ENCODE measurements around the gene CTXND1.

CTXND1 gene

GRCh38 chr15:80251428-80252120 lies 439 bp downstream of the CTXND1 start:
- DNase-seq = peak in 2 of 14 donors; percentile 5 to 32

GRCh38 chr15:80250614-80251427 lies 1.2 kb downstream of the CTXND1 start:
- DNase-seq = no peak

DNA sequence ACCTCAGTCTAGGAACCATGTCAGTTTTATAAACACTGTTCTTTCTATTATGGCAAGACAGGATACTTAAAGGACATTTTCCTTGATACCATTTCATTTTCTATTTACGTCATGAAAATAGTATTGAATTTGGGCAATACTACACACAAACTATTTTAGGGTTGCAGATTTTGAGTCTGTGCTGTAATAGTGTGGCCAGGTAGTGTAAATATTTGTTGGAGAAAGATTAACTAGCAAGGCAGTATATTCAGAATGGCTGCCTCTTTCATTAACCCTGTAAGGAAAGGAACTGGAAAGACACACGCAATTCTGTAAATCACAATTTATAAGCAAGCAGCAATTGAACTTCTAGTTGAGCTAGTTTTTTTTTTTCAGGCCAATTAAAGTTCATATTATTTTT lies 2.0 kb downstream of the CTXND1 start:
- no peak for DNase-seq

DNA sequence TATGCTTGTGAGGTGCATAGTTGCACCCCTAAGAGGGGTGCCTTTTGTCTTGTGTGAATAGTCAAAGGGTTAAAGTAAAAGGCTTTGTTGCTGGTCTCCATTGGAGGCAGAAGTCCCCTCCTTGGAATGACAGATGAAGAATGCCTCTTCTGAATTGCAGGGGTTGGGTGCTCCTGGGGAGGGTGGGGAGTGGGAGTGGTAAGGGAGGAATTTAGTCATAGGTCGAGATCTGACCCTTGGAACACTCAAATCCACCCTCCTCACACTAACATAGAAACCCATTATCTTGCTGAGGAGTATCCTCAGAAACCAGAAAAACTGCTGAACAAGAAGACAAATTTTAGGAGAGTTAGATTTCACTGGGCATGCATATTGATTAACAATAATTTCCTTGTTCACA lies 4.7 kb downstream of the CTXND1 start:
- no peak for DNase-seq

GRCh38 chr15:80246425-80246894 lies 5.6 kb downstream of the CTXND1 start:
- peak in 9 of 14 donors; percentile 4 to 57 (median 17) for DNase-seq

- DNase-seq = peak in 3 of 14 donors; percentile 29 to 41 (median 29)
These were observed 9.2 kb downstream of the CTXND1 start for GRCh38 chr15:80242802-80243201.

GRCh38 chr15:80242132-80242769 lies 9.8 kb downstream of the CTXND1 start:
- peak in 1 of 14 donors; percentile 15 for DNase-seq

- no peak for DNase-seq
These were observed 10.5 kb downstream of the CTXND1 start for GRCh38 chr15:80241508-80241907.

DNA sequence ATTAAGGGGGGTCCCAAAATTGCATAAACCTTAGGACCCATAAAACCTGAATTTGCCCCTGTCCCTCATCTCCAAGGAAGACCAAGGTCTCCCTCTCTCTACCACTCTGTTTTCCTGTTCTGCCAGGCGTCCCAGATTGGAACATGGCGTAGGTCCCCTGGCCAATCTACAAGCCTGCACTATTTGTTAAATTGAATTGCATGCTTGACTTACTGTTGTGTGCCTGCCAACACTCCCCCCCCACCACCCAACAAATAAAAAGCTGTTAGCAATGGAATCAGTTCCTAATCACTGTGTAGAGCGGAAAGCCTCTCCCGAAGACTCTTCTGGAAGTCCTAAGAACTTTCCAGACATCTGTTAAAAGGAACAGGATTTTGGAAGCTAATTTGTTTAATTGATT lies 11.7 kb downstream of the CTXND1 start:
- DNase-seq = peak in 1 of 14 donors; percentile 13

GRCh38 chr15:80234883-80235282 lies 17.1 kb downstream of the CTXND1 start:
- no peak for DNase-seq

- DNase-seq = no peak
These were observed 18.4 kb downstream of the CTXND1 start for GRCh38 chr15:80233581-80233980.

DNA sequence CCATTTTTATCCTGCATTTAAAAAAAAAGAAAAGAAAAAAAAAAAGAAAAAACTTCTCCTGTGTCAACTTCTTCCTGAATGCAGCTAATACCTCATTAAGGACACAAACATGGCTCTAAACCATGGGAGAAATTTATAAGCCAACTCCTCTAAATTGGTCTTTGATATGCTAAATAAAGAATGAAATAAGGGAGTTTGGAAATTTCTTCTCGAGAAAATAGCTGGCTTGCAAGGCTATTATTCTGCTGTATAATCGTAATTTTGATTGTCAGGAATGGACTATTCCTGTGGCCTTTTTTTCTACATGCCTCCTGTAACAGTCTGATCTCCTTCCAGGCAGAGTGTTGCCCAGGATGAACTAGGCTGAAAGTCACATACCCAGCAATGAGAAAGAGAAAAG lies 20.6 kb downstream of the CTXND1 start:
- DNase-seq = no peak

DNA sequence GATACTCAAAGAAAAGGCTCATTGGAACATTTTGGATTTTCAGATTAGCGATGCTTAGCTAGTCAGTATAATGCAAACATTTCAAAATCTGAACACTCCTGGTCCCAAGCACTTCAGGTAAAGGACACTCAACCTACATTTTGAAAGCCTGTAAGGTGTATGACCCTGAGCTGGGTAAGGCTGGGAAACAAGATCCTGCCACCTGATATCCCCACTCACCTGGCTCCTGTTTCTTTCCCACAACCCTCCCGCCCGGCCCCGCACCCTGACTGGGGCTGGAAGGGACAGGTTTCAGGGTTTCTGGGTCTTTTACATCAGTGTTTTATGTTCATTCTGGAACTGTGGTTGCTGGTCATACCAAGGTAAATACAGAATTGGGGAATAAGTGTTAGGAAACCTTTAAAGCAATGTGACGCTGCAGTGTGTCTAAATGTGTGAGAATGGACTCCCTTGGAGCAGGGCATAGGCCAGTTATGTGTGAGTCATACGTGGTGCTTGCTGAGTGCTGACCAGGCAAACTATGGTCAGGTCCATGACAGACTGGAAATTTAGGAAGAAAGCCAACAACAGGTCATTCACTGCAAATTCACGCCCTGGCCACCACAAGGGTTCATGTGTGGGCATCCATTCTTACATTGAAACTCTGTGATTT lies 22.9 kb downstream of the CTXND1 start:
- no peak for DNase-seq

GRCh38 chr15:80219955-80220354 lies 32.1 kb downstream of the CTXND1 start:
- DNase-seq = no peak

DNA sequence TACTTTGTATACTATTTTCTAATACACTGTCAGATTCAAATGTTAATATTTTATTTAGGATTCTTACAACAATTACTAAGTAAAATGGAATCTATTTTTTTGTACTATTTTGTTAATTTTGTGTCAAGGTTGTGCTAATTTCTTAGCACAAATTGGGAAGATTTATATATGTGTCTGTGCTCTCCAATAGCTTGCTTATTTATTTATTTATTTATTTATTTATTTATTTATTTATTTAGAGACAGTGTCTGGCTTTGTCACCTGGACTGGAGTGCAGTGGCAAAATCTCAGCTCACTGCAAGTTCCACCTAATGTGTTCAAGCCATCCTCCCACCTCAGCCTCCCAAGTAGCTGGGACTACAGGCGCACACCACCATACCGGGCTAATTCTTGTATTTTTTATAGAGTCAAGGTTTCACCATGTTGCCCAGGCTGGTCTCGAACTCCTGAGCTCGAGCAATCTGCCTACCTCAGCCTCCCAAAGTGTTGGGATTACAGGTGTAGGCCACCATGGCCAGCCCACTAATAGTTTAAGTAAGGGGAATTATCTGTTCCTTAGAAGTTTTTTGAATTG lies 34.6 kb downstream of the CTXND1 start:
- DNase-seq = no peak

DNA sequence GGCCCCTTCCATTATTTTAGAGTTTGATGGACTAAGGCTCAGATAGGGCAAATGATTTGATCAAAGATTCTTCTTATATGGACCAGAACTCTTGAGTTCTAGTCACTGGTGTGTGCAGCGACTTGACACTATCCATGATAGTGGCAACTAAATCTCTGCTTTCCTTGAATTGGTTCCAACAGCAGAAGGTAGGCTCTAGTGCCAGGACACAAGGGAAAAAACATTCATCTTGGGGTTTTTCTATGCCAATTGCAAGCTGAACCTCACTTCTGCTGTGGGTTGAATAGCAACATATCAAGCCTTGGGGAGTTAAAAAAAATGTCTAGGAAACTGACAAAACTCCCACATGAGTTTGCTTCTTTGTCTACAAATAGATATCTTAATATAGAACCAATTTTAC lies 35.1 kb downstream of the CTXND1 start:
- DNase-seq = peak in 1 of 14 donors; percentile 35

DNA sequence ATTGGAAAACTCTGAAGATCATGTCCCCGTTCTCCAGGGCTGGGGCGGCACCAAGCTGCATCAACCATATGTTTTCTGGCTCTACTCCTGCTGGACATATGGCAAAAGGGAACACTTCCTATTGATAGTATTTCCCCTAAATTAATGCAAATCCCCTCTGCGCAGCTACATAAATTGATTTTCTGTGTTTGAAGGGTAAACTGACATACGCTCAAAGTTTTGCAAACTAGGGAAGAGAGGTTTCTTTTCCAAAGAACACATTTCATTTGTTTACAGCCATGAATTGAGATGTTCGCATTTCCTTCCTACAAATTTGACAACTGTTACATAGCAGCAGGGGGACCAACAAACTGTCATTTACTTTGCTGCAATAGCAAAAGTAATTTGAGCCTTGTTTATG lies 35.9 kb downstream of the CTXND1 start:
- DNase-seq = no peak

- no peak for DNase-seq
These were observed 37.1 kb downstream of the CTXND1 start for GRCh38 chr15:80214910-80215309.

DNA sequence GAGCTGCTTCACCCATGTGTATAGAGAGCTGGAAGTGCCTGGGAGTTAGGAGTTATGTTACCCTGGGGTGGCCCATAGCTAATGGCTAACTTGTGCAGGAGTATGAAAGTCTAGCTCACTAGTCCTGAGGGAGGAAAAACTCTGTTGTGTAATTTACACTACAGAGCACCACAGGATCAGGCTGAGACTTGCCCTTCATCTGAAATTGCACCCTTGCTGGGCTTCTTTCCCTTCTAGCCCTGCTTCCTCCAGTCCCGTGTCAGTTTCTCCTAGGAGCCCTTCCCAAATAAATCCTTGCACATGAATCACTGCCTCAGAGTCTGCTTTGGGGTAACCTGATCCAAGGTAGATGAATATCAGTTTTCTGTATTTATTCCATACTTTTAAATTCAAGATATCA lies 40.0 kb downstream of the CTXND1 start:
- no peak for DNase-seq

DNA sequence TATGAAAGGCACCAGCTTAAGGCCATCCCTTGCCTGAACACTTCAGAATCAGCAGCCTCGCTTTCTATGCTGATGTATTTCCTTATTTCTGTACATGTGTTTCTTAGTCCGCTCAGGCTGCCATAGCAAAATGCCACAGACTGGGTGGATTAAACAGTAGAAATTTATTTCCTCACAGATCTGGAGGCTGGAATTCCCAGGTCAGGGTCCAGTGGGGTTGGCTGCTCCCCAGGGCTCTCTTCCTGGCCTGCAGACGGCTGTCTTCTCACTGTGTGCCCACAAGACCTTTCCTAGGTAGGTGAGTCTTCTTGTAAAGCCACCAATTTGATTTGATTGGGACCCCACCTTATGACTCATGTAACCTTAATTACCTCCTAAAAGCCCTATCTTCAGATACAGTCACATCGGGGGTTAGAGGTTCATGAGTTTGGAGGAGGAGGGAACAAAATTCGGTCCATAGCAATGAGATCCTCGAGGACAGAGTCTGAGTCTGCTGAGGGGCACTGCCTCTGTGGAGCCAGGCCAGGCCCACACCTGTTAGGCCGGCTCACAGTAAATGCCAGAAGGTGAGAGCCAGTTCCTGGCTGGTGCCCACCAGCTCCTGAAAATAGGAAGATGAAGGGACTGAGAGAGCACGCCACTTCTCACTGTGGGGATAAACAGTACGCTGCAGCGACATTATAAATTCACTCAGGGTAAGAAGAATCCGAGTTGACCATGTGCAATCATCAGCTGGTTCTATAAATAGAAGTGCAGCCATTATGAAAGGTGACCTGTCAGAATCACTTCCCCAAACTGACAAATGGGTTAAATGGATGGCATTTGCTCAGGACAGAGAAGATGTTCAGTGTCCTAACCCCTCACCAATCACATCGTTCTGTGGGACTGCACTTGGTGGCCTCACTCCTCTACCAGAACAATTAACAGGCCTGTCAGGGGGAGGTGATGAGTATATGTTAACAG lies 41.1 kb downstream of the CTXND1 start:
- DNase-seq = peak in 1 of 14 donors; percentile 34

Data from C1 segment of cervical spinal cord (tissue), 14 donors.